K562 (cell line): Measurements from ENCODE around the gene EXOC4. TPM values are rescaled to one million over a fixed set of nuclear protein-coding genes. Genes with fewer than 3 reads are reported as not detected.

ENCODE experiments used
- ATAC-seq: fragments of 200-7000 bp; cut with Tn5 transposase; 3 replicates; pipeline ENCODE4 v1.9.1; 2020; ENCODE audit warnings: moderate library complexity
- BruUV-seq: library from RNA; stranded (reverse); fragments of 400-500 nt; replicated peaks from 2 replicates; lab custom pipeline; 2021; lab: Mats Ljungman, UMichigan
- CTCF ChIA-PET: fragments of 300-600 bp; formaldehyde crosslinking; extraction: SDS; loops from one replicate; lab custom pipeline; 2021; ENCODE audit warnings: low intra/inter-chr PET ratio; lab: Yijun Ruan, JAX
- POLR2A ChIA-PET: fragments of 300-600, 350-650 bp; sonication (Branson Sonifier 250); formaldehyde crosslinking; extraction: SDS; loops from one replicate; lab custom pipeline; 2021; ENCODE audit warnings: antibody characterized with exemption, inconsistent platforms; lab: Yijun Ruan, JAX
- DNase-seq, 4 experiments: peaks; one replicate each; pipeline versions ENCODE4 v3.0.0 to v3.0.0-alpha.2; 2011 to 2018; ENCODE audit warnings: low spot score in 3 of 4, mixed read lengths in 3 of 4; ENCODE audit errors: extremely low read depth in 1 of 4
- FAIRE-seq: peaks from 2 replicates; lab custom pipeline; 2011; peaks lifted over from hg19 to GRCh38; lab: Jason Lieb, UNC
- H2AFZ ChIP-seq: 2 replicates; pipeline ENCODE4 v1.6.0; 2011; ENCODE audit warnings: low read depth, low read length, control low read depth, inconsistent platforms
- H3K27ac ChIP-seq: fragments of 200-600 bp; 3 replicates; pipeline ENCODE4 v1.8.0; 2011; ENCODE audit warnings: low read depth, mild to moderate bottlenecking, control low read depth, inconsistent platforms, low read length, moderate library complexity, mixed read lengths; ENCODE audit errors: extremely low read depth
- H3K27me3 ChIP-seq, 2 experiments: fragments of 300-600 bp in 1 of 2; 2 replicates in 1 of 2; 3 replicates in 1 of 2; pipeline versions ENCODE4 v1.6.0 to v1.8.0; 2011; ENCODE audit warnings: inconsistent platforms in 2 of 2, low read length in 2 of 2, mild to moderate bottlenecking in 1 of 2, mixed read lengths in 1 of 2, moderate library complexity in 1 of 2; ENCODE audit not compliant: control insufficient read depth in 2 of 2, insufficient read depth in 2 of 2
- H3K36me3 ChIP-seq: fragments of 300-600 bp; 3 replicates; pipeline ENCODE4 v1.8.0; 2011; ENCODE audit warnings: mild to moderate bottlenecking, low read length, inconsistent platforms; ENCODE audit not compliant: control insufficient read depth, insufficient read depth
- H3K4me1 ChIP-seq, 2 experiments: fragments of 200-600 bp in 1 of 2; replicated peaks in 1 of 2; 2 replicates in 1 of 2; 3 replicates in 1 of 2; pipeline versions ENCODE4 v1.5.1 to v1.8.0; 2011; ENCODE audit warnings: inconsistent platforms in 2 of 2, low read length in 2 of 2, mild to moderate bottlenecking in 1 of 2, mixed read lengths in 1 of 2, moderate library complexity in 1 of 2; ENCODE audit not compliant: control insufficient read depth in 2 of 2, insufficient read depth in 2 of 2
- H3K4me2 ChIP-seq: 2 replicates; pipeline ENCODE4 v1.6.1; 2011; ENCODE audit warnings: low read length, control low read depth, inconsistent platforms, mixed read lengths; ENCODE audit not compliant: insufficient read depth
- H3K4me3 ChIP-seq: fragments of 200-600 bp; sonication (generic), shearing (Covaris generic); 2 replicates; pipeline ENCODE4 v1.5.1; 2016; ENCODE audit warnings: control low read depth, inconsistent platforms
- H3K79me2 ChIP-seq: fragments of 200-600 bp; 3 replicates; pipeline ENCODE4 v1.8.0; 2011; ENCODE audit warnings: low read length, inconsistent platforms; ENCODE audit not compliant: control insufficient read depth, insufficient read depth
- H3K9ac ChIP-seq, 2 experiments: 2 replicates each; pipeline versions ENCODE4 v1.6.0 to v1.6.1; 2011; ENCODE audit warnings: low read depth in 2 of 2, low read length in 2 of 2, control low read depth in 1 of 2, inconsistent platforms in 1 of 2, mild to moderate bottlenecking in 1 of 2, mixed read lengths in 1 of 2; ENCODE audit not compliant: insufficient read depth in 1 of 2
- H3K9me1 ChIP-seq: one replicate; pipeline ENCODE4 v1.6.0; 2011; ENCODE audit warnings: inconsistent platforms, mild to moderate bottlenecking, low read length, moderate library complexity; ENCODE audit not compliant: control insufficient read depth, insufficient read depth
- H3K9me3 ChIP-seq: replicated peaks from 2 replicates; pipeline ENCODE4 v1.5.1; 2011; ENCODE audit warnings: low read depth, low read length, inconsistent platforms; ENCODE audit not compliant: control insufficient read depth, insufficient read depth
- H4K20me1 ChIP-seq: replicated peaks from 2 replicates; pipeline ENCODE4 v1.6.1; 2011; ENCODE audit warnings: low read length, inconsistent platforms, mixed read lengths; ENCODE audit not compliant: control insufficient read depth, insufficient read depth
- BRF1 ChIP-seq: IDR thresholded peaks from 3 replicates; pipeline ENCODE4 v1.6.1; 2011; ENCODE audit warnings: borderline replicate concordance, mild to moderate bottlenecking; ENCODE audit not compliant: insufficient read length; ENCODE audit errors: extremely low read depth
- CBX8 ChIP-seq: fragments of 200-600 bp; sonication (generic); IDR thresholded peaks from 2 replicates; pipeline ENCODE4 v1.6.1; 2012; ENCODE audit warnings: borderline replicate concordance, mixed run types, low read depth, mild to moderate bottlenecking, moderate library complexity, mixed read lengths, low read length, control low read depth, inconsistent platforms; ENCODE audit not compliant: poor library complexity, severe bottlenecking; ENCODE audit errors: extremely low read depth
- GTF2E2 ChIP-seq: fragments of 200-800 bp; sonication (Bioruptor generic); IDR thresholded peaks from 2 replicates; pipeline ENCODE4 v1.6.1; 2016; ENCODE audit warnings: missing genetic modification characterization, missing compliant biosample characterization
- KHSRP ChIP-seq: fragments of 450-650 bp; IDR thresholded peaks from 2 replicates; pipeline ENCODE4 v1.6.1; 2017
- NR1H2 ChIP-seq: sonication (generic); formaldehyde crosslinking; IDR thresholded peaks from 2 replicates; pipeline ENCODE4 v1.4.0; 2020; ENCODE audit warnings: mild to moderate bottlenecking, missing genetic modification reagents
- SIN3B ChIP-seq: fragments of 450-650 bp; IDR thresholded peaks from 2 replicates; pipeline ENCODE4 v1.6.1; 2017; ENCODE audit warnings: low read depth, mild to moderate bottlenecking, moderate library complexity
- TFAM ChIP-seq: fragments of 250-450 bp; sonication (Bioruptor Pico); conservative IDR thresholded peaks from 2 replicates; pipeline ENCODE4 v1.5.0; 2021; ENCODE audit warnings: mild to moderate bottlenecking, moderate library complexity
- ZC3H11A ChIP-seq: IDR thresholded peaks from 2 replicates; pipeline ENCODE4 v1.6.1; 2012; ENCODE audit warnings: low read depth, low read length, improper control_type of control experiment
- ZNF347 ChIP-seq: fragments of 450-650 bp; formaldehyde crosslinking; IDR thresholded peaks from 2 replicates; pipeline ENCODE4 v1.4.0; 2020; ENCODE audit warnings: low read depth, mild to moderate bottlenecking, moderate library complexity
- ZNF707 ChIP-seq: fragments of 250-450 bp; sonication (Bioruptor Pico); conservative IDR thresholded peaks from 2 replicates; pipeline ENCODE4 v1.8.0; 2022; ENCODE audit warnings: inconsistent platforms, mild to moderate bottlenecking, moderate library complexity
- in situ Hi-C: fragments of 300-500 bp; cut with MboI; formaldehyde crosslinking; loops from 4 replicates; pipeline ENCODE4 v1.15.0; 2018; ENCODE audit warnings: inconsistent platforms, mixed read lengths
- intact Hi-C: fragments of 100-400 bp; cut with micrococcal nuclease; formaldehyde crosslinking; loops from 2 replicates; pipeline ENCODE4 v1.14.2; 2022
- polyA plus RNA-seq, 8 experiments: library from polyadenylated mRNA; depleted of rRNA in 4 of 8; stranded (reverse) in 5 of 8; unstranded in 3 of 8; fragments of >200 nt; fragmentation: Nextera tagmentation in 2 of 8; fragmentation: Illumina TruSeq in 1 of 8; extraction: Ambion mirVana in 2 of 8; extraction: Trizol in 1 of 8; gene quantifications; 2 replicates each; pipeline versions ENCODE4 v1.2.1 to v1.2.3, GENCODE V29; 2011 to 2014; ENCODE audit warnings: inconsistent platforms in 1 of 8, missing spikeins in 1 of 8
- total RNA-seq, 7 experiments: library from RNA; depleted of rRNA in 6 of 7; stranded (reverse); fragments of >200 nt in 6 of 7; fragmentation: Illumina TruSeq in 2 of 7; extraction: Trizol in 2 of 7; gene quantifications; 2 replicates each; pipeline versions ENCODE4 v1.2.1 to v1.2.3, GENCODE V29; 2011 to 2021; ENCODE audit warnings: low replicate concordance in 1 of 7

Gene EXOC4
- total and polyA plus RNA-seq, 9 of the 15 experiments (the other 6 are each of a cell fraction or from before 2014, with no cell fraction given): 18.5 to 73.1 (median 46.6) TPM

GRCh38 chr7:133679977-133680376 is 427.1 kb downstream of the EXOC4 start:
- DNase-seq (no peak), FAIRE-seq (no peak), ATAC-seq (no peak)
- no peak overlapping the region for H3K27ac ChIP-seq
- intact Hi-C loops (no loop called here), in situ Hi-C loops (no loop called here)
- no peaks in the 10 kb centered on the region for H3K9me1 ChIP-seq
- no peaks in the 10 kb centered on the region for H4K20me1 ChIP-seq
- ChIA-PET CTCF (no interaction called here), POLR2A (interaction anchor here (0.6 to 1.8 kb wide), 3 partner anchors 10 to 290 kb away, joined by 3 to 6 read pairs (median 4); no protein-coding TSS in a partner anchor)
- no TSS peak for BruUV-seq
- no peaks in the 10 kb centered on the region for H3K27me3 ChIP-seq
- H3K4me1 ChIP-seq: peaks cover 0 to 4% of the 10 kb centered on the region in 2 experiments; a peak in 2 of 5 replicates
- H3K4me3 ChIP-seq: no peak overlapping the region
- no peaks in the 10 kb centered on the region for H3K79me2 ChIP-seq
- no peaks in the 10 kb centered on the region for H3K9me3 ChIP-seq
- no peak overlapping the region for H2AFZ ChIP-seq
- no peak for TF ChIP-seq ZNF707 (CRISPR knock-in tag)
- no peak for TF ChIP-seq TFAM (CRISPR knock-in tag)
- TF ChIP-seq CBX8: no peak
- TF ChIP-seq KHSRP: no peak
- TF ChIP-seq SIN3B: no peak
- TF ChIP-seq ZC3H11A: no peak
- TF ChIP-seq GTF2E2 (tag): no peak
- no peak for TF ChIP-seq NR1H2 (CRISPR knock-in tag)
- no peak for TF ChIP-seq BRF1
- TF ChIP-seq ZNF347 (CRISPR knock-in tag): no peak
- H3K4me2 ChIP-seq: no peak overlapping the region
- H3K9ac ChIP-seq: no peak overlapping the region
- H3K36me3 ChIP-seq: no peaks in the 10 kb centered on the region
